HEK293 (cell line): ENCODE measurements around the gene TRAPPC1.

Experiments used
- GFI1B ChIP-seq: fragments of 450-650 bp; formaldehyde crosslinking; IDR thresholded peaks from 2 replicates; pipeline ENCODE4 v1.5.1; 2016; ENCODE audit warnings: missing biosample characterization, missing genetic modification characterization
- TCF7L2 ChIP-seq: IDR thresholded peaks from 2 replicates; pipeline ENCODE4 v1.6.1; 2011; ENCODE audit warnings: low read depth, mild to moderate bottlenecking, inconsistent platforms, low read length, moderate library complexity, borderline replicate concordance
- ZEB2 ChIP-seq: fragments of 450-650 bp; formaldehyde crosslinking; IDR thresholded peaks from 2 replicates; pipeline ENCODE4 v1.5.1; 2016; ENCODE audit warnings: missing biosample characterization, missing genetic modification characterization
- ZNF302 ChIP-seq: fragments of 450-650 bp; formaldehyde crosslinking; IDR thresholded peaks from 2 replicates; pipeline ENCODE4 v1.5.1; 2016; ENCODE audit warnings: missing biosample characterization, missing genetic modification characterization, low read depth
- TF ChIP-seq, protein P1 (sequence below): fragments of 450-650 bp; formaldehyde crosslinking; IDR thresholded peaks from 2 replicates; pipeline ENCODE4 v1.5.1; 2016; ENCODE audit warnings: missing biosample characterization, missing genetic modification characterization

DNA sequence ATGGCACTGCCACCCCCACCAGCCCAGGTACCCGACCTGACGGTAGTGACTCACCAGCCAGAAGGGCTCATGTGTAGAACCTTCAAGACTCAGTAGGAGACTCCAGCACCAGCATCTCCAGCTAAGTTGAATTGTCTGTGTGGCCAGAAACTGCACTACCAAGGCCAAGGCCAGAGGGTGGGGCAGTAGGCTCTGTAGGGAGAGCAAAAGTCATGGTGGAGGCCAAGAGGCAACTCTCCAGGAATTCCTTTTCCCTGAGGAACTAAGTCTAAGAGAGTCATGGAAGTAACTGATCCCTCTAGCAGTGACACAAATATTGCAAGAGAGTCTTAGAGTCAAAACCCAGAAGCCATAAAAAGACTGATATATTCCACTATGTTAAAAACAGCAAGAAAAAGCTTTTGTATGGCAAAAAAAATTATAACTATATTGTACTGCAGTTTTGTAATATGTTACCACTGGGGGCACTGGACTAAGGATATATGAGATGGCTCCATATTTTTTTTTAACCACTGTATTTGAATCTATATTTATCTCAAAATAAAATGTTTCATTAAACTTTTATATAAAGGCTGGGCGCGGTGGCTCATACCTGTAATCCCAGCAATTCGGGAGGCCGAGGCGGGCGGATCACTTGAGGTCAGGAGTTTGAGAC lies 40.5 kb upstream of the TRAPPC1 start:
- TF ChIP-seq, protein P1, sequence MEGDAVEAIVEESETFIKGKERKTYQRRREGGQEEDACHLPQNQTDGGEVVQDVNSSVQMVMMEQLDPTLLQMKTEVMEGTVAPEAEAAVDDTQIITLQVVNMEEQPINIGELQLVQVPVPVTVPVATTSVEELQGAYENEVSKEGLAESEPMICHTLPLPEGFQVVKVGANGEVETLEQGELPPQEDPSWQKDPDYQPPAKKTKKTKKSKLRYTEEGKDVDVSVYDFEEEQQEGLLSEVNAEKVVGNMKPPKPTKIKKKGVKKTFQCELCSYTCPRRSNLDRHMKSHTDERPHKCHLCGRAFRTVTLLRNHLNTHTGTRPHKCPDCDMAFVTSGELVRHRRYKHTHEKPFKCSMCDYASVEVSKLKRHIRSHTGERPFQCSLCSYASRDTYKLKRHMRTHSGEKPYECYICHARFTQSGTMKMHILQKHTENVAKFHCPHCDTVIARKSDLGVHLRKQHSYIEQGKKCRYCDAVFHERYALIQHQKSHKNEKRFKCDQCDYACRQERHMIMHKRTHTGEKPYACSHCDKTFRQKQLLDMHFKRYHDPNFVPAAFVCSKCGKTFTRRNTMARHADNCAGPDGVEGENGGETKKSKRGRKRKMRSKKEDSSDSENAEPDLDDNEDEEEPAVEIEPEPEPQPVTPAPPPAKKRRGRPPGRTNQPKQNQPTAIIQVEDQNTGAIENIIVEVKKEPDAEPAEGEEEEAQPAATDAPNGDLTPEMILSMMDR (tag by site-specific recombination) = no peak
- TF ChIP-seq TCF7L2 = no peak
- no peak for TF ChIP-seq GFI1B (tag by site-specific recombination)
- TF ChIP-seq ZEB2 (tag by site-specific recombination) = no peak
- TF ChIP-seq ZNF302 = no peak
